ENCODE data around the gene CYB561D2.
A peak's percentile ranks its signal among the peaks of the same experiment; 100 is the strongest.

CYB561D2 gene

GRCh38 chr3:50325113-50325480 lies 25.6 kb upstream of the CYB561D2 start:
- H3K4me3 ChIP-seq (ENCODE audit: low read depth, low read length) = no peak overlapping the region
- no peak for TF ChIP-seq CTCF (IDR thresholded peaks at IDR 0.05; ENCODE audit: low read depth, low read length)

- no peak overlapping the region for H3K4me3 ChIP-seq (ENCODE audit: low read depth, low read length)
- no peak for TF ChIP-seq CTCF (IDR thresholded peaks at IDR 0.05; ENCODE audit: low read depth, low read length)
Measured at GRCh38 chr3:50325497-50326181, 25.0 kb upstream of the CYB561D2 start.

- H3K4me3 ChIP-seq (ENCODE audit: low read depth, low read length) = no peak overlapping the region
- TF ChIP-seq CTCF (IDR thresholded peaks at IDR 0.05; ENCODE audit: low read depth, low read length) = no peak
Measured at GRCh38 chr3:50326182-50326541, 24.5 kb upstream of the CYB561D2 start.

GRCh38 chr3:50327129-50327528 lies 23.5 kb upstream of the CYB561D2 start:
- TF ChIP-seq CTCF (IDR thresholded peaks at IDR 0.05; ENCODE audit: low read depth, low read length) = no peak
- peak overlapping the region; percentile 94 for H3K4me3 ChIP-seq (ENCODE audit: low read depth, low read length)

- H3K4me3 ChIP-seq (ENCODE audit: low read depth, low read length) = peak within 1 kb of the TSS; percentile 94
Measured at GRCh38 chr3:50327943-50328691, 22.5 kb upstream of the CYB561D2 start, which contains the start of gene TUSC2. TUSC2 (minus strand) TSS chr3:50328223; CDS start chr3:50328099, 124 bp downstream.

GRCh38 chr3:50330330-50330729 lies 20.3 kb upstream of the CYB561D2 start:
- H3K4me3 ChIP-seq (ENCODE audit: low read depth, low read length) = no peak overlapping the region
- TF ChIP-seq CTCF (IDR thresholded peaks at IDR 0.05; ENCODE audit: low read depth, low read length) = no peak

More at GRCh38 chr3:50327943-50328691, 22.5 kb upstream of the CYB561D2 start, which contains the start of gene TUSC2:
- no peak for TF ChIP-seq CTCF (IDR thresholded peaks at IDR 0.05; ENCODE audit: low read depth, low read length)

- no peak overlapping the region for H3K4me3 ChIP-seq (ENCODE audit: low read depth, low read length)
- no peak for TF ChIP-seq CTCF (IDR thresholded peaks at IDR 0.05; ENCODE audit: low read depth, low read length)
Measured at GRCh38 chr3:50331364-50331907, 19.2 kb upstream of the CYB561D2 start.

Measured in WI38 (cell line).